ENCODE results near the gene UBE2F. TPM values are rescaled to one million over a fixed set of nuclear protein-coding genes. Genes with fewer than 3 reads are reported as not detected.
"Not testable (repeated sequence)": the region's sequence is repeated elsewhere in the genome, so short reads cannot be mapped to it uniquely, and the experiment has no call there.

Gene UBE2F
- total RNA-seq, 2 donors from 2014 or later, result 67.7 to 69.9 TPM

GRCh38 chr2:238032755-238033337 lies 66.0 kb downstream of the UBE2F start:
- no peaks in the 10 kb centered on the region for H3K27me3 ChIP-seq
- no peak for DNase-seq
- TF ChIP-seq CTCF (IDR thresholded peaks at IDR 0.05), result no peak
- TF ChIP-seq POLR2A (IDR thresholded peaks at IDR 0.05), result no peak
- H3K27ac ChIP-seq, result no peak overlapping the region
- intact Hi-C loops (cut with DNase I), result no loop called here
- 62 to 82% methylated on average over 4 of the region's 4 CpGs for WGBS, 2 donors
- no peak overlapping the region for H3K4me3 ChIP-seq
- H3K36me3 ChIP-seq (replicated peaks in 1 of 2; ENCODE audit: insufficient read depth in 1 of 2, low read depth in 2 of 2), result peaks cover 4 to 10% of the 10 kb centered on the region in 2 donors
- H3K9me3 ChIP-seq, result no peaks in the 10 kb centered on the region
- no peaks in the 10 kb centered on the region for H3K4me1 ChIP-seq
- no peak for ATAC-seq

- H3K27me3 ChIP-seq; DNase-seq; H3K9me3 ChIP-seq; H3K4me1 ChIP-seq; H3K27ac ChIP-seq; ATAC-seq; intact Hi-C loops (cut with DNase I); H3K4me3 ChIP-seq: not testable (repeated sequence)
- WGBS, 2 donors, result 92 to 98% methylated on average over 9 of the region's 9 CpGs
- H3K36me3 ChIP-seq (replicated peaks in 1 of 2; ENCODE audit: insufficient read depth in 1 of 2, low read depth in 2 of 2), result peaks cover 4 to 13% of the 10 kb centered on the region in 2 donors
Observed at GRCh38 chr2:238033991-238034390, 67.2 kb downstream of the UBE2F start.

- no peak for DNase-seq
- no peaks in the 10 kb centered on the region for H3K9me3 ChIP-seq
- TF ChIP-seq POLR2A (IDR thresholded peaks at IDR 0.05) (no peak), CTCF (IDR thresholded peaks at IDR 0.05) (no peak)
- ATAC-seq, result no peak
- 97 to 100% methylated on average over 3 to 8 of the region's 8 CpGs for WGBS, 2 donors
- no peak overlapping the region for H3K27ac ChIP-seq
- no peak overlapping the region for H3K4me3 ChIP-seq
- peaks cover 4 to 9% of the 10 kb centered on the region in 2 donors for H3K36me3 ChIP-seq (replicated peaks in 1 of 2; ENCODE audit: insufficient read depth in 1 of 2, low read depth in 2 of 2)
- intact Hi-C loops (cut with DNase I), result no loop called here
- peaks cover 13% of the 10 kb centered on the region for H3K4me1 ChIP-seq
- H3K27me3 ChIP-seq, result no peaks in the 10 kb centered on the region
Observed at GRCh38 chr2:238038203-238038602, 71.4 kb downstream of the UBE2F start.

GRCh38 chr2:238039151-238039550 lies 72.3 kb downstream of the UBE2F start:
- no peaks in the 10 kb centered on the region for H3K27me3 ChIP-seq
- H3K36me3 ChIP-seq (replicated peaks in 1 of 2; ENCODE audit: insufficient read depth in 1 of 2, low read depth in 2 of 2), result peaks cover 4 to 9% of the 10 kb centered on the region in 2 donors
- no peak for TF ChIP-seq CTCF (IDR thresholded peaks at IDR 0.05)
- TF ChIP-seq POLR2A (IDR thresholded peaks at IDR 0.05), result no peak
- DNase-seq (no peak), ATAC-seq (no peak)
- no peak overlapping the region for H3K4me3 ChIP-seq
- H3K27ac ChIP-seq, result no peak overlapping the region
- H3K9me3 ChIP-seq, result no peaks in the 10 kb centered on the region
- peaks cover 23% of the 10 kb centered on the region for H3K4me1 ChIP-seq
- WGBS, 2 donors, result 89 to 97% methylated on average over 6 of the region's 6 CpGs
- intact Hi-C loops (cut with DNase I), result no loop called here

- H3K9me3 ChIP-seq, result no peaks in the 10 kb centered on the region
- 96 to 99% methylated on average over 11 of the region's 11 CpGs for WGBS, 2 donors
- H3K27me3 ChIP-seq, result no peaks in the 10 kb centered on the region
- no peak for TF ChIP-seq CTCF (IDR thresholded peaks at IDR 0.05)
- no peak for TF ChIP-seq POLR2A (IDR thresholded peaks at IDR 0.05)
- no peak for DNase-seq
- peaks cover 31% of the 10 kb centered on the region for H3K4me1 ChIP-seq
- no peak for ATAC-seq
- intact Hi-C loops (cut with DNase I), result no loop called here
- peaks cover 4 to 9% of the 10 kb centered on the region in 2 donors for H3K36me3 ChIP-seq (replicated peaks in 1 of 2; ENCODE audit: insufficient read depth in 1 of 2, low read depth in 2 of 2)
- H3K27ac ChIP-seq, result no peak overlapping the region
- H3K4me3 ChIP-seq, result no peak overlapping the region
Observed at GRCh38 chr2:238039985-238040384, 73.2 kb downstream of the UBE2F start.
